ENCODE measurements around the gene DUSP11.

The DUSP11 gene

DNA sequence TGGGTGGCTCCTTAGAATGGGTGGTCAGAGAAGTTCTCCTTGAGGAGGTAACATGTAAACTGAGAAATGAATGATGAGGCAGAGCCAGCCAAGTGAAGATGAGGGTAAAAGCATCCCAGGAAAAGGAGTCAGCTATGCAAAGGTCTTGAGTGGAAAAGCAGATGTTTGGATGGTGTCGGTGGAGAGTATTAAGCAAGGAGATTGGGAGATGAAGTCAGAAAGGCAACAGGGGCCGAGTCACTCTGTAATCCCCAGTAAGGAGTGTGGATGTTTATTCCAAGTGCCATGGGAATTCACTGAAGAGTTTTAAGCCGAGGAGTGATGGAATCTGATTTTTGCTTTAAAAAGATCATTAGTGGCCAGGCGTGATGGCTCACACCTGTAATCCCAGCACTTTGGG is 45.5 kb upstream of the DUSP11 start:
- TF ChIP-seq POLR2AphosphoS5 (IDR thresholded peaks at IDR 0.05; ENCODE audit: low read depth, low read length), result no peak
- TF ChIP-seq, protein P1, sequence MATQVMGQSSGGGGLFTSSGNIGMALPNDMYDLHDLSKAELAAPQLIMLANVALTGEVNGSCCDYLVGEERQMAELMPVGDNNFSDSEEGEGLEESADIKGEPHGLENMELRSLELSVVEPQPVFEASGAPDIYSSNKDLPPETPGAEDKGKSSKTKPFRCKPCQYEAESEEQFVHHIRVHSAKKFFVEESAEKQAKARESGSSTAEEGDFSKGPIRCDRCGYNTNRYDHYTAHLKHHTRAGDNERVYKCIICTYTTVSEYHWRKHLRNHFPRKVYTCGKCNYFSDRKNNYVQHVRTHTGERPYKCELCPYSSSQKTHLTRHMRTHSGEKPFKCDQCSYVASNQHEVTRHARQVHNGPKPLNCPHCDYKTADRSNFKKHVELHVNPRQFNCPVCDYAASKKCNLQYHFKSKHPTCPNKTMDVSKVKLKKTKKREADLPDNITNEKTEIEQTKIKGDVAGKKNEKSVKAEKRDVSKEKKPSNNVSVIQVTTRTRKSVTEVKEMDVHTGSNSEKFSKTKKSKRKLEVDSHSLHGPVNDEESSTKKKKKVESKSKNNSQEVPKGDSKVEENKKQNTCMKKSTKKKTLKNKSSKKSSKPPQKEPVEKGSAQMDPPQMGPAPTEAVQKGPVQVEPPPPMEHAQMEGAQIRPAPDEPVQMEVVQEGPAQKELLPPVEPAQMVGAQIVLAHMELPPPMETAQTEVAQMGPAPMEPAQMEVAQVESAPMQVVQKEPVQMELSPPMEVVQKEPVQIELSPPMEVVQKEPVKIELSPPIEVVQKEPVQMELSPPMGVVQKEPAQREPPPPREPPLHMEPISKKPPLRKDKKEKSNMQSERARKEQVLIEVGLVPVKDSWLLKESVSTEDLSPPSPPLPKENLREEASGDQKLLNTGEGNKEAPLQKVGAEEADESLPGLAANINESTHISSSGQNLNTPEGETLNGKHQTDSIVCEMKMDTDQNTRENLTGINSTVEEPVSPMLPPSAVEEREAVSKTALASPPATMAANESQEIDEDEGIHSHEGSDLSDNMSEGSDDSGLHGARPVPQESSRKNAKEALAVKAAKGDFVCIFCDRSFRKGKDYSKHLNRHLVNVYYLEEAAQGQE (IDR thresholded peaks at IDR 0.05; ENCODE audit: insufficient read depth in 1 of 2, low read depth in 2 of 2, low read length in 2 of 2), result no peak

DNA sequence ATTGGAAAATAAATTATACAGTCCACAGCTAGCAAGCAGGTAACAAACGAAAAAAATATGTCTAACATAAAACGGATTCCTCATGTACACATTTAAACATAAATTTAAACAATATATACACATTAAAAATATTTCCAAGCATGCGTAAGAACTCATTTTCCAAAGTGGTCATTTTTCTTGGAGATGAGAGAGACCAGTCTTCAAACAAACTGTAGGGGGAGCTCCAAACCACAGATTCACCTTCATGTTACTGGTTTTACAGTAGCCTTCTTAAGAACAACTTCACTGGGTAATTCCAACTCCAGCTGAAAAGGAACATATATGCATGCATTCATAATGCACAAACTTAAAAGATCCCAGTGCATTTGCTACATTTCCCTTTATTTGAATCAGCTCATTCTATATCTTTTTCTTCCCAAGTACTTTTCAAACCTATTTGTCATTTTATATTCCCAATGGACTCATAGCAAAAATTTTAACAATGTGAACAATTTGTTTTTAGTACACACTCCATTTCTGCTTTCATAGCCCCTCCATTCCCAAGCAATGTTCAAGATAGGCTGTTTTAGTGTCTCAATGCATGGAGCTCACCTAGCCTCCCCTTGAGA is 44.1 kb upstream of the DUSP11 start:
- TF ChIP-seq FOXP2 (optimal IDR thresholded peaks at IDR 0.05; ENCODE audit: borderline replicate concordance, extremely low read depth, extremely low read length, insufficient read depth), result no peak
- no peak for TF ChIP-seq POLR2AphosphoS5 (IDR thresholded peaks at IDR 0.05; ENCODE audit: low read depth, low read length)
- no peak for TF ChIP-seq TAF1 (IDR thresholded peaks at IDR 0.05; ENCODE audit: borderline replicate concordance, insufficient read depth, low read length)
- no peak for TF ChIP-seq SIN3A (IDR thresholded peaks at IDR 0.05; ENCODE audit: borderline replicate concordance, insufficient read depth, low read length)
- TF ChIP-seq, protein P1 (IDR thresholded peaks at IDR 0.05; ENCODE audit: insufficient read depth in 1 of 2, low read depth in 2 of 2, low read length in 2 of 2), result no peak

DNA sequence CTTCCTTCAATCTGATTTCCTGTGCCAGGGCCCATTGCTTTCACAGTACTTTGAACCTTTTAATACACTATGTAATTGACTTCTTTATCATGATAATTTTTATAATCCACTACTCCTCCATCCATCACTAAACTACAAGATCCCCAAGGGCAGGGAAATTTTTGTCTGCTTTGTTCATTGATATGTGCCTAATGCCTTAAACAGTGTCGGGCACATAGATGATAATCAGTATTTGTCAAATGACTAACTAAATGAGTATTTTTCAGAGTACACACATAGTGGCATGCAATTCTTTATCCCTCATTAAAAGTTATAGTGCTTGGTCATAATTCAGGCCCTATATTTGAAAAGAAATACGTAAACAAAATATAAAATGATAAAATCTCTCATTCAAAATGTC is 43.5 kb upstream of the DUSP11 start:
- TF ChIP-seq POLR2AphosphoS5 (IDR thresholded peaks at IDR 0.05; ENCODE audit: low read depth, low read length) (no peak), FOXP2 (optimal IDR thresholded peaks at IDR 0.05; ENCODE audit: borderline replicate concordance, extremely low read depth, extremely low read length, insufficient read depth) (no peak), TAF1 (IDR thresholded peaks at IDR 0.05; ENCODE audit: borderline replicate concordance, insufficient read depth, low read length) (no peak), SIN3A (IDR thresholded peaks at IDR 0.05; ENCODE audit: borderline replicate concordance, insufficient read depth, low read length) (no peak)
- TF ChIP-seq, protein P1 (IDR thresholded peaks at IDR 0.05; ENCODE audit: insufficient read depth in 1 of 2, low read depth in 2 of 2, low read length in 2 of 2), result no peak

DNA sequence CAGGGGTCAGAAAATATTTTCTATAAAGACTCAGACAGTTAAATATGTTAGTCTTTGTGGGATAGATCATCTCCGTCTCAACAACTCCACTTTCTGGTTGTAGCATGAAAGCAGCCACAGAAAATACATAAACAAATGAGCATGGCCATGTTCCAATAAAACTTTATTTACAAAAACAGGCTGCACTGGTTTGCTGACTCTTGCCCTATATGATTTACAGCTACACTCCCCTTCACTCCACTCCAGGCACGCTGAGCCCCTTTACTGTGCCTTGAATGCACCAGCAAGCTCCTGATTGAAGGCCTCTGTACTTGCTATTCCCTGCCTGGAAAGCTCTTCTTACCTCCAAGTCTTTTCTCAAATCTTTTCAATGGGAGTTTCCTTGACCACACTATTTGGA is 43.1 kb upstream of the DUSP11 start:
- TF ChIP-seq POLR2AphosphoS5 (IDR thresholded peaks at IDR 0.05; ENCODE audit: low read depth, low read length), result no peak
- TF ChIP-seq, protein P1 (IDR thresholded peaks at IDR 0.05; ENCODE audit: insufficient read depth in 1 of 2, low read depth in 2 of 2, low read length in 2 of 2), result no peak
- no peak for TF ChIP-seq FOXP2 (optimal IDR thresholded peaks at IDR 0.05; ENCODE audit: borderline replicate concordance, extremely low read depth, extremely low read length, insufficient read depth)
- TF ChIP-seq TAF1 (IDR thresholded peaks at IDR 0.05; ENCODE audit: borderline replicate concordance, insufficient read depth, low read length), result no peak
- no peak for TF ChIP-seq SIN3A (IDR thresholded peaks at IDR 0.05; ENCODE audit: borderline replicate concordance, insufficient read depth, low read length)

DNA sequence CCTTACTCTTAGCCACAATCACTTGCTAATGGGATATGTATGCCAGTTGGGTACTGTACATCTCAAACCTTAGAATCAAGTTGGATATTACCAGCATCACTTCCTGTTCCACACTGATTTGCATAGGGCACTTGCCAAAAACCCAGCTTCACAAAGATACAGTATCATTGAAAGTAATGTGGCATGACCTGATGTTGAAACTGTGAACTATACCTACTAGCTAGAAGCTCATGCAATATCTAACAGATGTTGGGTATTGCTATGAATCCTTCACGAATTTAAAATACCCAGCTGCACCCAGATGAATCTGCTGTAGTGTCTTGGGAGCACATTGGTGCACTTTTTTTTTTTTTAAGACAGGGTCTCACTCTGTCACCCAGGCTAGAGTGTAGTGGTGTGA is 42.4 kb upstream of the DUSP11 start:
- TF ChIP-seq FOXP2 (optimal IDR thresholded peaks at IDR 0.05; ENCODE audit: borderline replicate concordance, extremely low read depth, extremely low read length, insufficient read depth) (no peak), TAF1 (IDR thresholded peaks at IDR 0.05; ENCODE audit: borderline replicate concordance, insufficient read depth, low read length) (no peak), SIN3A (IDR thresholded peaks at IDR 0.05; ENCODE audit: borderline replicate concordance, insufficient read depth, low read length) (no peak), POLR2AphosphoS5 (IDR thresholded peaks at IDR 0.05; ENCODE audit: low read depth, low read length) (no peak)
- TF ChIP-seq, protein P1 (IDR thresholded peaks at IDR 0.05; ENCODE audit: insufficient read depth in 1 of 2, low read depth in 2 of 2, low read length in 2 of 2), result no peak
